Left renal pelvis (tissue), 4 donors: Measurements from ENCODE around the gene ATF7. TPM values are rescaled to one million over a fixed set of nuclear protein-coding genes. Genes with fewer than 3 reads are reported as not detected.
A peak's percentile ranks its signal among the peaks of the same experiment; 100 is the strongest.

Experiments used
- DNase-seq, 4 donors: peaks; one replicate each; pipeline ENCODE4 v3.0.0-alpha.2; 2013; ENCODE audit warnings: low read depth in 4 of 4, low spot score in 3 of 4
- polyA plus RNA-seq, 4 donors: library from polyadenylated mRNA; unstranded; fragments of 120-200 nt; gene quantifications; one replicate each; pipeline ENCODE4 v1.2.1, GENCODE V29; 2013; ENCODE audit not compliant: insufficient read length in 4 of 4

Gene ATF7
- polyA plus RNA-seq, 4 donors: 43.1 to 70.5 (median 44.8) TPM

DNA sequence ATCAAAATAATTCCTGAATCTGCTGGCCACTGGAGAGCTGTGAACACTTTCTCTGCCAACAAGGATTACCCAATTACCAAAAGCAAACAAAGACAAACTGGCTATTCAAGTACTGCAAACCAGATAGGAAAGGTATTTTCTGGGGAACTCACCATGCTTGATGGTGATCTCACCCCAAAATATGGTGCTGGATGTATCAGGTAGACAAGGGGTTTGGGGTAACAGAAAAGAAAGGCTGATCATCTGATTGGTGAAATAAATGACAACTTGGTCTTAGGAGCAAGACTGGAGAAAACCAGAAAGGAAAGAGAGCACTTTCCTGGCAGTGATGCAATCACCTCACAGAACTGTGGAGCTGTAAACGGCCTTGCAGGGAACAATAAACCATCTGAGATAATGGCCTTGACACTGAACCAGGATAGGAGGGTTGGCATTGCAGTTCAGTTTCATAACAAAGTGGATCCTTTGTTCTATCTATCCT is 87.9 kb downstream of the ATF7 start:
- no peak for DNase-seq

DNA sequence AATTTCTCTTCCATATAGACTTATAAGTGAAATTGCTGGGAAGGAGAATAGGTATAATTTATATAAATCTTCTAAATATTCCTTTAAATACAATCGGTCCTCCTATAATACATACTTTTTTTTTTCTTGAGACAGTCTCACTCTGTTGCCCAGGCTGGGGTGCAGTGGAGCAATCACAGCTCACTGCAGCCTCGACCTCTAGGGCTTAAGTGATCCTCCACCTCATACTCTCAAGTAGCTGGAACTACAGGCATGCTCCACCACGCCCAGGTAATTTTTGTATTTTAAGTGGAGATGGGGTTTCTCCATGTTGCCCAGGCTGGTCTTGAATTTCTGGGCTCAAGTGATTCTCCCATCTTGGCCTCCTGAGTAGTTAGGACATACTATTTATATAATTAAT is 89.2 kb downstream of the ATF7 start:
- DNase-seq: no peak

DNA sequence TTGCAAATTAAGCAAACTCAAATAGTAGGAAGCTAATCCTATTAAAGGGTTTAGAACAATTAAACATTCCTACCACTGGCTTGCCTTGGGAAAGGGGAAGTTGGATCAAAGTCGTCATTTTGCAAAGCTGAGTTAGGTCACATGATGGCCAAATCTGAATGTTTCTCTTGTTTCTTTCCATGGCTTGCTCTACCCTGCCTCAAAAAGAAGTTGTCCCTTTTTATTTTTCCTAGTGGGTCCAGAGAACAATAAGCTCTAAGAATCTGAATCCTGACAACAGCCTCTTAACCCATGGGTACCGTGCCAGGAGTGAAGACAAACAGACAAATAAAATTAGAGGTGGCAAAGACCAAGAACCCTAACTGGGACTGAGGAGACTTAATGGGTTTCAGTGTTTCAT is 92.7 kb downstream of the ATF7 start:
- DNase-seq: no peak

DNA sequence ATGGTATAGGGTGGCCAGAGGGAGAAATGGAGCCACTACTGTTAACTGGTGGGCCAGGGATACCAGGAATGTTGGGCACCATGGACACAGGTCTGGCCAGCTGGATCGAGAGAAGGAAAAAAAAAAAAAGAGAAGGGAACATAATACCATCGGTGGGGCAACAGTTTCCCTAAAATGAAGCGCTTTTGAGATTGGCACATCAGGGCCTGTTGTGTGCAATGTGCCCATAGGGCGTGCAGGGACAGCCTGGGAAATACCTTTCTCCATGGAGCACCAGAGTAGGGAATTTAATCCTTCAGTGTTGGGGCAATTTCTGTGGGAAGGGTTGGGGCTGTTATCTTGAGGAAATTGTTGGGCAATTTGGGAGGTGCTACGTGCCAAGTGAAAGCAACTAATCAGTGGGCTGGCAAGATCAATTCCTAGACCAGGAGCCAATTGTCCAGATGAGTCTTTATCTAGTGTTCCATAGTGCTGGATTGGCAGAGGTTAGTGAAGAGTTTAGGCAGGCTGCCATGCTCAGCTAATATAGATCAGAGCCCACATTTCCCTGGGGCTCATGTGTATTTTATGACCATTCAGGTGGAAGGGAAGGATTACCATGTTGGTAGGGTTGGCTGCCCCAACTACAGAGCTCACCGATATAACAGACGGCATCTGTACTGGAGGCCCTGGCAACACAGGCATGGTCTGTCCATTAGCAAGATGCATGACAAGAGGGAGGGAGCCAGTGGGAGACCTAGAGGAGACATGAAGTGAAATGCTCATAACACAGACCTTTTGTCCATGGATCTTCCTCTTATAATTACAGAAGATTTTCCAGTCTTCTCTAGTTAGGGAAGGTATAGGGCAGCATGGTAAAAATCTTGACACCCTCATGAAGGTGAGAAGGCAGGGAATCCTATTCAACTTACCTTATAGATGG is 93.4 kb downstream of the ATF7 start:
- DNase-seq: no peak

DNA sequence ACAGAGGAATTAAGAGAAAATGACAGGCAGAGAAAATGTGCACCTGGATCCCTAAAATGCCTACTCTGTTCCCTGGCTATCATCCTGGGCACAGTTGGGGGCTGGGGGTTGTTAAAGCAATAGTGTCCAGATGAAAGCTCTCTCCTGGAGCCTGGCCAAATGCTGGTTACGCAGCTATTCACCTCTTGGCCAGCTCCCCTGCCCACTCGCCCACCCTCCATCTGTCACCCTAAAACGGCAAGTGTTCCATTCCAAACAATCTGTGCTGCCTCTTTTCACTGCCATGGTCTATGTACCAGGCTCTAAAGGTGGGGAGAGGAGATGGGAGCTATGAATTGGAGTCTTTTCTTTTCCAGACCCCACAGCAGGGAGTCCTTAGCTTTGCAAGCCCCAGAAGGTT is 94.2 kb downstream of the ATF7 start:
- no peak for DNase-seq

DNA sequence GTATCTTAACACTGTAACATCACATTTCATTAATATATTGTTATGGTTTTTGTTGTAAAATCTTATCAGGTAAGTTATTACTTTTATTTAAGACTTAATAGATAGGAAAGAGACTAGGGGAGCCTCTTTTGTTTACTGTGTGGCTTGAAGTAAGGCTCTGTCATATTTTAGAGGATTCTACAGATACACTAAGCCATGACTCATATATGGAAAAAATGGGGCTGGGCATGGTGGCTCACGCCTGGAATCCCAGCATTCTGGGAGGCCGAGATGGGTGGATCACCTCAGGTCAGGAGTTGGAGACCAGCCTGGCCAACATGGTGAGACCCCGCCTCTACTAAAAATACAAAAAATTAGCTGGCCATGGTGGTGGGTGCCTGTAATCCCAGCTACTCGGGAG is 95.3 kb downstream of the ATF7 start:
- no peak for DNase-seq

DNA sequence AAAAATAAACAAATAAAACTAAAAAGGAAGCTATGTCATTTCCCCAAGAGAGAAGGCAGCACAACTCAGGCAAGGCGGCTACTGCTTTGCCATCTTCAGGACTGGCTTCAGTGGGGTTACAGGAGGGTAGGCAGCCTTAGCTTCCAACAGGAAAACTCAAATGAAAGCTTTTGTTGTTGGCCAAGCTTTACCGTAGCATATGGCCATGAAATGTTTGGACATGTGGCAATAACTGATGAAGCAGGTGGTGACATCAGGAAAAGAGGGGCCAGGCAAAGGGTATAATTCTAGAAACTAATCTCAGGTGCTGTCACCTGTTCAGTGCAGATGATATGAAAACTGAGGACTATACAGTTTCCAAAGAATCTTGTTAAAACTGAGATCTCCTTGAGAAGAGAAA is 96.1 kb downstream of the ATF7 start:
- DNase-seq: no peak

DNA sequence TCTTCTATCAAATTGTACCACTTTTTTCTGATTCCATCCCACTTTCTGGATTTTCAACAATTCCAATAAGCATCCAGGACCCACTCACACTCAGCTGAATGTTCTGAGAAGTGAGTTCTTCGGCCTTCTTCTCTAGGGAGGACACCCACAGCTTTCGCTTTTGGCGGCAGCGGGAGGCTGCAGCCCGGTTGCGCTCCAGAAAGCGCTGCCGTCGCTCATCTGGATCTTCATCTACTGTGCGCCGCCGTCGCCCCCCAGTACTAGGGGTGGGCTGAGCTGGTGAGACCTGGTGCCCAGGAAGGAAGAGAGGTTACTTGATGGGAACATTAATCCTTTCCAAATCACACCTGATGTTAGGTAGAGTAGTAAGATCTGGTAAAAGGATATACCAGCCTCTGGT is 101.7 kb downstream of the ATF7 start:
- DNase-seq: no peak

DNA sequence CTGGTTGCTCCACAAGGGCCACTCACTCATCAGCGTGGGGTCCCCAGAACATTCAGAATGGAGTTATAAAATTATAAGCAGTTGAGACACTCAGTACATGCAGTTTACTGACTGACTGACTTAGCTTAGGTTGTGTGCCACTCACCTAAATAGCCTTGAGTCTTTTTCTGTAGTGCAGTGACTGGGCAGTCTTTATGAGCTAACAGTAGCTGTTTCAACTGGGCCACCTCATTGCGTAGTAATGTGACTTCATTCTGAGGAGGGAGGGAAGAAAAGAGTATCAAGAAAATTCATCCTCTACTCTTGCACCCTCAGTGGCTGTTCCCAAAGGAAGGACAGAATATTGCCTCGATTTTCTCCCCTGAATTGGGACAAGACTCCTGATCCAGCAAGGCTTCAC is 103.1 kb downstream of the ATF7 start:
- DNase-seq: no peak

DNA sequence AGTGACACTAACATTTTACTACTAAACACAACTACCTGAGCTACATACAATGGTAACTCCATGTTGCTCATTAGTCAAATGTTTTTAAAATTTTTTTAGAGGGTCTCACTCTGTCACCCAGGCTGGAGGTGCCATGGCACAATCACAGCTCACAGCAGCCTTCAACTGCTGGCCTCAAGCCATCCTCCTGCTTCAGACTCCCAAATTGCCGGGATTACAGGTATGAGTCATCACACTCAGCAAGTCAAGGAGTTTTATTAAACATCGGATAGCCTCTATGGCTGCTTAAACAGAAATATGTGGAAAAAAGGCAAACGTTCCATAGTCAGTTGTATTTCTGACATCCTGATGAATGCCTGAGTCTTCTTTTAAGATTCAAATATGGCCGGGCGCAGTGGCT is 107.8 kb downstream of the ATF7 start:
- DNase-seq: no peak

DNA sequence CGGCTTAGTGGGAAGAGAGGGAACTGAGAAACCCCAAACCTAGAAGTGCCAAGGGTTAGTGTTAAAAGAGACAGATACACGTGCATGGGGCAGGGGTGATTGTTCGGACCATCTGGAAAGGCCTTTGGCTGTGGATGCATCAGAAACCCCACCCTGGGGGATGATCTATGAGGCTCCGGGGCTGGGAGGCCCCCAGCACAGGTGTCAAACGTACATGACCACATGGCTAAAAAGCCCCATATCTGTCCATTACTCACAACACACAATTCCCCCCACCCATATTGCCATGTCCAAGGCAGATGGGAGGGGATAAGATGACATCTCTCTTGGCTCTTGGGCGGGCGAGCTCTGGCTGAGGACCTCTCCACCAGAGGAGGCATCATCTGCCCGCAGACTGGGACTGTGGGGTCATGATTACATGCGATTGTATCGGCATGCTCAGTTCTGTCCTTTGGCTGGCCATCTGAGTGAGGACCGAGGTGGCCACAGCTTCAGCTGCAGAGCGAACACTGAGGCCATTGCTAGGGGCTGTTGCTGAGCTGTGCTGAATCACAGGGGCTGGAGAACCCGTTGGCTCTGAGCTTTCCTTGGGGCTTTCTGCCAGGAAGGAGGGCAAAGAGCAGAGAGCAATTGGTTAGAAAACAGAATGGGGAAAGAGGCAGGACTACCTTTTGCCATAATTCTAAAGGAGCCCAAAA is 109.3 kb downstream of the ATF7 start:
- DNase-seq: no peak

DNA sequence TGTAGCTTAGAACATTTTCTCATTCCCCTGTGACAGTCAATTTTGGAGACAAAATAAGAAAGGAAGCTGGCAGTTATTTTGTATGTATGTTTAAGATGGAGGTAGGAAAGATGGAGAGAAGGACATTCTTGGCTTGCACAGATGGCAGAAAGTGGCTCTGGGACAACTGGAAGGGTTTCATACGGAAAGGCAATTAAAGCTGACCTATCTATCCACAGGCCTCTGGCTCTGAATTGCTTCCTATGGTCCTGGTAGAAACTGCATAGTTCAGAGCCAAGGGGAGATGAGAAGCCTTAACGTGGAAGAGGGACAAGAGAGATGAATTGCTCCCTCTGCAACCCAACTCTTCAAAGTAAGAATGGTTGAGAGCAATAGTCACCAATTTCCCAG is 110.9 kb downstream of the ATF7 start:
- no peak for DNase-seq

DNA sequence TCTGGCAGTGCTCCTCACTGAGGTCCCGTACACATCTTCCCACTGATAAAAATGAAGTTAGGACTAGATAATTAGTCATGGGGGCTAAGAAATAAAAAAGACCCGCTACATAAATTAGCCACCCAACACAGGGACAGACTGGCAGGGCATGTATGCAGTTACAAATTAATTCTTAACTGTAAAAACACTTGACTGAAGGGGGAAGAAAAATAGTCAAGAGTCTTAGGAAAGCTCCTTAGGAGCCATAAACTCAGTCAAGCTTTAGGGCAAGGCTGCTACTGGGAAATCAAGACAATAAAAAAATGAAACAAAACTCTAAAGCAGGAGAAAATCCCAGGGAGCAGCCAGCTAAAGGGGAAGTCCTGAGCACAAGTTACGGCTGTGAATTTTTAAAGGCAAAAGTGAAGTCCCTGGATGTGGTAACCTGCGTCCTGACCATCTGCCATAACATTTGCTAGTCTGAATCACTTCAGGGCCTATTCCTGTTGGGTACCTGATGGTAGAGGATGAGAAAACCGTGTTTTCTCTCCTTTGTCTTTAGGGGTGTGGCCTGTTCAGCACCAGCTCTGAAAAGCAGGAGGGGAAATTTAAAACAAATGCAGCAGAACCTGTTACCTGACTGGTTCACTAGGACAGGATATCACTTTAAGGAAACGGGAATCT is 111.4 kb downstream of the ATF7 start:
- DNase-seq: no peak

DNA sequence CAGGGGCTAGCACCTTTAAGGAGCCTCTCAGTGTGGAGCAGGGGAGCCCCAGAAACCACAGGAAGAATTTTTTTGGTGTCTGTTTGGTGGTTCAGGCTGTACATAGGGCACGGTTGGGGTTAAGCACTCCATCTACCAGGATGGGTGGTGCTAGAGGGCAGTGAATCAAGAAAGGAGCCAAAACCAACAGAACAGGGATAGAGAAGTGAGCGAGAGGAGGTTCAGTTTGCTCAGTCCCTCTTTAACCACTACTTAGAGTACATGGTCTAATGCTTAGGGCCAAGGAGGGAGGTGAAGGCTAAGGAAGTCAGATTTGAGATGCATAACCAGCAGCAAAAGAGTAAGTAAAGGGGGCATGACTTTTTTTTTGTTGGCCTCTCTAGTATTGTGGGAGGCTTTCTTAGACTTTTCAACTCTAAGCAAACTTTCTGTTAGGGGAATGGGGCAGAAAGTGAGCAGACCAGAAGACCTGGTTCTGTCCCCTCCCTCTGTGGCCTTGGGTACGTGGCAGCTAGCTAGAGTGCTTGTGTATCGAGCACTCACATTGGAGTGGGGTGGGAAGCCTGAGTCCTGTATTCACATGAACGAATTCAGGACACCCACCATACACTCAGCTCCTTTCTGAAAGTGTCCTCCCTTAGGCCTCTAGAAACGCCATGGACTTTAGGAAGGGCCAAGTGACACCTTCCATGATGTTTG is 112.3 kb downstream of the ATF7 start:
- no peak for DNase-seq

DNA sequence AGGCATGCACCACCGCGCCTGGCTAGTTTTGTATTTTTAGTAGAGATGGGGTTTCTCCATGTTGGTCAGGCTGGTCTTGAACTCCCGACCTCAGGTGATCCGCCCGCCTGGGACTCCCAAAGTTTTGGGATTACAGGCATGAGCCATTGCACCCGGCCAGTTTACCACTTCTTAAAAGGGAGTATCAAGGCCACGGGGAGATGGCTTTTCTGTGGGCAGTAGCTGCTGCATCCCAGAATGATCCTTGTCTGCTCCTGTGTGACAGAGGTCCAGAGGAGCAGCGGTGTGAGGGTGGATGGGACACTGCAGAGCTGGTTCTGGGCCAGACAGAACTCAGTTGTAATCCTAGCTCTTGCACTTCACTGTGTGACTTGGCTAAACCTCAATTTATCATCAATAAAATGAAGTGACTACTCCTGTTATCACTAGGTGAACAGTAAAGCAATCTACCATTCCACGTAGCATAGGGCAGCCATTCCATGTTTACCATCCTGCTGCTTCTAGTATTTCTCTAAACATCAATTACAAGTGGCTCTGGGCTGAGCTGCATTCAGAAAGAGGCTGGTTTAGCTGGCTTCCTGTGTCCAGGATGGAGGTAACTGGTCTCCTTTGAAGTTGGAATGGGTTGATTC is 115.9 kb downstream of the ATF7 start:
- DNase-seq: no peak

DNA sequence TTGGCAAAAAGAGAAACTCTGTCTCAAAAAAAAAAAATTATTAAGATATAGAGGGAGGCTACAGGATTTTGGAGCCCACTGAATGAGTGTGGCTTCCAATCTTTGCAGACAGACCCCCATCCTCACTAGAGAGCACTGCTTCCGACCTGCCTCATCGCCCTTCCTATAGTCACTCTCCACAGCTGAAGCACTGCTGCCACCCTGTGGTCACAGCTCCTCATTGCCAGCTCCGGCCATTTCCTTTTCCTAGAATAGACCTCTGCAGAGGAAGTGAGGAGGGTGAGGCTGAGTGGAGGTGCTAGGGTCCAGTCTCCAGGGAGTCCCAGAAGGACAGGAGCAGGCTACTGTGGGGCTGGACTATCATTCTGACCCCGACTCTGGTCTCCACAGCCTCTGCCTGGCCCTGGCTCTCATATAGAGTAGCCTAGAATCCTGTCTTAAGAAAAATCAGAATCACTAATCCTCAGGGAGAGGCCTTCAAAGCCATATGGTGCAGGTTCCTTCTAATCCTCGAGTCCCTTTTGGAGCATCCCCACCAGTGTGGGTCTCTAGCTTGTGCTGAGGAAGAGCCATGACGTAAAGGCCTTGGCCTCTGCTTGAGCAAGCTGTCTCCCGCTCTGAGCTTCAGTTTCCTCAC is 117.5 kb downstream of the ATF7 start:
- DNase-seq: peak in 2 of 4 donors; percentile 54 to 79

DNA sequence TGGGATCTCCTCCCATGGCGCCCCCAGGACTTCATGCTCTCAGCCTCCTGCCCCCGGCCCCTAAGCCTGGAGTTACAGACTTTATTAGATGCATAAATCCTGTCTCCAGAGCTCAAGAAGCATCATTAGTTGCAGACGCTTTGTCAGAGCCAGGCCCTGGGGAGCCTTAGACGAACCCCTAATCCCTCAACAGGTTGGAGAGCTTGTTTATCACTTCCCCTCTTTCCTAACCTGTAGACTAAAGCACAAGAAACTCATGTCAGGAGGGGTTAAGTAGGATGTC is 118.6 kb downstream of the ATF7 start:
- DNase-seq: no peak

DNA sequence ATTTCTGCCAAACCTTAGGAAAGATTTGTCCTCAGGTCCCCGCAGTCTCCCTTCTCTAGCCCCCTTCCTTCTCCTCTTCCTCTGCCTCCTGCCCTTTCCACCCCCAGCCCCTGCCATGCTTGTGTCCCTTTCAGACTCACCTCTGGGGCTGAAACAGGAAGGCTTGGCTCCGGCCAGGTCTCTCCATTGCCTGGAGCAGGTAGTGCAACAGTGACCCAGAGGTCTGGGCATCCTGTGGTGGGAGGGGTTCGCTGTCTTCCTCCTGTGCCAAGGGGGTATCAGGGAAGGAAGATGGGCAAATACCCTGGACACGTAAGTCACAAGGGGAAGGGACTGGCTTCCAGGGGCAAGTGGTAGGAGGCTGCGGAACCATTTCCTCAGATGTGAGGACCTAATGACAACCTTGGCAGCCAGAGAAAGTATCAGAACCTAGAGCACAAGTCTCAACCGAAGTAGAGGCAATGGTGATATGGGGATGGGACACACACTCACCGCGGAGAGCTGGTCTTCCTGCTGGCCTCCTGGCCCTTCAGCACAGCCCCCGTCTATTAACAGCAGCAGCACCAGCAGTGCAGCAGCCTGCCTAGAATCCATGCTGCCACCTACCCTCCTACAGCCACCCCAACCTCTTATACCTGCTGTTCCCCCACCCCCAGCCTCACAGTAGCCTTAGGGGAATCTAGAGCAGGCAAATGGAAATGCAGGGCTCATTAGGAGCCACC is 119.1 kb downstream of the ATF7 start, which contains the start of gene NPFF:
NPFF (minus strand) TSS at position 604 of the 722 bp plus-strand sequence; CDS start at position 594, 10 bp downstream.
- no peak for DNase-seq

DNA sequence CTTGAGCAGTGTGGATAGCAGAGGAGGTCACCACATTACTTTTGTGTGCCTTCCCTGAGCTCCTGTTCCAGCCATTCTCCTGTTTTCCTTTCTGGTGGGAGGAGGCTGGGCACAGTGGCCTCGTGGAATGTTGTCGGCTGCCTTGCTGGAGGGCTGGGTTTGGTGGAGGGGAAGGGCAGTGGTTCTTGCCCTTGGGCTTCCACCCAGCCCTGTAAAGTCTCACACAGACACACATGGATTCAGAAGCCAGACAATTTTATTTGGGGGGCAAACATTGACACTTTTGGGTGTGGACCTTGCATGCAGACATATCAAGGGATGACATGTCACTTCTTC is 119.8 kb downstream of the ATF7 start:
- no peak for DNase-seq
